Measurements from ENCODE around the gene CARD9. TPM values are rescaled to one million over a fixed set of nuclear protein-coding genes. Genes with fewer than 3 reads are reported as not detected.

Gene CARD9
- total RNA-seq, 3 donors from 2014 or later (not counting 1 experiment from before 2014, with no cell fraction given): 1.6 to 4.2 (median 4.0) TPM

DNA sequence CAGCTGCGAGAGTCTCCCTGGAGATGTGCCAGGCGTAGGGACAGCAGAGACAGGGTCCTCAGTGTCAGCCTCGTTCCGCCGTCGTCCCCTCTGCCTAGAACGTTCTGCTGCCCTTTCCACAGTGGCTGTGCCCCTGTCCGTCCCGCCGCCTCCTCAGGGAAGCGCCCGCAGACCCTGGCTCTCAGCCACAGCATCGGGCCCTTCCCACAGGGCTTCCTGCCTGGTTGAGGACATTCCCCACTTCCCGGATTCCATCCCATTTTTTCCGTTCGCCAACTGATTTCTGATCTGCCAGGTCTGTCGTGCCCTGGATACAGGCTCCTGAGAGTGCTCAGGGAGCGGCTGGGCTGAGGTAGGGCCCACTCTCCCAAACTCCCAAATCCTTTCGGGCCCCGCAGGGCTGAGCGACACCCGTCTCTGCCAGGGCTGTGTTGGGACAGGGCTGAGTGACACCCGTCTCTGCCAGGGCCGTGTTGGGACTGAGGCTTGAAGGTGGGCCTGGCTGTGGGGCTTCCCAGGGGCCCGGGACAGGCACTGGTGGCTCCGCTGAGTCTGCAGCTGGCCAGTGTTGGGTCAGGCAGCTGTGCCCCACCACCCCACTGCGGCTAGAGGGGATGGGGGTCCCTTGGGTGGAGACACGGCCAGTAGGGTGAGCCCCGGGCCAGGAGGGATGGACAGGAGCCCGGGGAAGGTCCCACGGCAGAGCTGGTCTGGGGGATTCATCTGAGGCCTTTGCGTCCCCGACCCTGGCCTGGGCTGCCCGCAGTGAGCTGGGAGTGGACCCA is 25.8 kb downstream of the CARD9 start:
- Mint-ChIP-seq H3K36me3 (no peaks in the 10 kb centered on the region), H3K4me1 (no peaks in the 10 kb centered on the region), H3K27ac (no peak overlapping the region), H3K27me3 (ENCODE audit: low read depth in 2 of 2) (no peaks in the 10 kb centered on the region), H3K4me3 (no peak overlapping the region), H3K9me3 (no peaks in the 10 kb centered on the region)
- DNase-seq (no peak), ATAC-seq (no peak)
- 91% methylated on average over 34 of the region's 34 CpGs for WGBS (ENCODE audit: insufficient coverage)
- peaks cover 5% of the 10 kb centered on the region for H3K4me1 ChIP-seq (ENCODE audit: control insufficient read depth, insufficient read depth, low read length)
- no peak overlapping the region for H3K4me3 ChIP-seq (ENCODE audit: low read length)
- no peaks in the 10 kb centered on the region for H3K36me3 ChIP-seq (ENCODE audit: control insufficient read depth, insufficient read depth, low read length)
- intact Hi-C loops (cut with micrococcal nuclease): no loop called here
- H3K9me3 ChIP-seq (ENCODE audit: control insufficient read depth, insufficient read depth, low read length): no peaks in the 10 kb centered on the region
- no peaks in the 10 kb centered on the region for H3K27me3 ChIP-seq (ENCODE audit: control insufficient read depth, insufficient read depth, low read length)
- H3K27ac ChIP-seq (ENCODE audit: low read length): no peak overlapping the region
- TF ChIP-seq, protein P1, sequence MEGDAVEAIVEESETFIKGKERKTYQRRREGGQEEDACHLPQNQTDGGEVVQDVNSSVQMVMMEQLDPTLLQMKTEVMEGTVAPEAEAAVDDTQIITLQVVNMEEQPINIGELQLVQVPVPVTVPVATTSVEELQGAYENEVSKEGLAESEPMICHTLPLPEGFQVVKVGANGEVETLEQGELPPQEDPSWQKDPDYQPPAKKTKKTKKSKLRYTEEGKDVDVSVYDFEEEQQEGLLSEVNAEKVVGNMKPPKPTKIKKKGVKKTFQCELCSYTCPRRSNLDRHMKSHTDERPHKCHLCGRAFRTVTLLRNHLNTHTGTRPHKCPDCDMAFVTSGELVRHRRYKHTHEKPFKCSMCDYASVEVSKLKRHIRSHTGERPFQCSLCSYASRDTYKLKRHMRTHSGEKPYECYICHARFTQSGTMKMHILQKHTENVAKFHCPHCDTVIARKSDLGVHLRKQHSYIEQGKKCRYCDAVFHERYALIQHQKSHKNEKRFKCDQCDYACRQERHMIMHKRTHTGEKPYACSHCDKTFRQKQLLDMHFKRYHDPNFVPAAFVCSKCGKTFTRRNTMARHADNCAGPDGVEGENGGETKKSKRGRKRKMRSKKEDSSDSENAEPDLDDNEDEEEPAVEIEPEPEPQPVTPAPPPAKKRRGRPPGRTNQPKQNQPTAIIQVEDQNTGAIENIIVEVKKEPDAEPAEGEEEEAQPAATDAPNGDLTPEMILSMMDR (IDR thresholded peaks at IDR 0.05): no peak

DNA sequence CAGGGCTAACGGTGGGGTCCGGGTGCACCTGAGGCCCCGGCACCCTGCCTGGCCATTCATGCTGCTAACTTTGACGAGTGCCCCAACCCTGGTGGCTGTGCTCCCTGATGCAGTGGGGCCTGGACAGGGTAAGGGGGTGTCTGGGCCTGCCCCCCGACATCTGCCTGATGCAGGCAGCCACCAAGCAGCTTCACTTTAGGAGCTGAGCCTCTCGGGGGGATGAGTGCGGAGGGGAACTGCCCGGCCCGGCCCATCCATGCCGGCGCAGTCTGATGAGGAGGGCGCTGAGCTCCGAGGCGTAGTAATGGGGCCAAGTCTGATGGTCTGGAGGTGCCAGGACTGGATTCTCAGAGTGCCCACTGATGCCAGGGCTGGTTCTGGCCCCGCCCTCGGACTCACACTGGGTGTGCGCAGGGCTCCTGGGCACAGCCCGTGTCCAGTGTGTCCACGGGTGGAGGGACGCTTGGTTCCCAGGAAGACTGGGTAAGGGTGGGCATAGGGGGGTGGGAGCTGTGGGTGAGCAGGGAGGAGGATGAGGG is 26.5 kb downstream of the CARD9 start:
- TF ChIP-seq, protein P1 (IDR thresholded peaks at IDR 0.05): no peak
- no peaks in the 10 kb centered on the region for H3K36me3 Mint-ChIP-seq
- no peaks in the 10 kb centered on the region for H3K27me3 ChIP-seq (ENCODE audit: control insufficient read depth, insufficient read depth, low read length)
- no peak for DNase-seq
- no peak overlapping the region for H3K27ac Mint-ChIP-seq
- no peak overlapping the region for H3K4me3 ChIP-seq (ENCODE audit: low read length)
- intact Hi-C loops (cut with micrococcal nuclease): no loop called here
- 91% methylated on average over 20 of the region's 20 CpGs for WGBS (ENCODE audit: insufficient coverage)
- H3K9me3 Mint-ChIP-seq: no peaks in the 10 kb centered on the region
- no peak for ATAC-seq
- no peaks in the 10 kb centered on the region for H3K27me3 Mint-ChIP-seq (ENCODE audit: low read depth in 2 of 2)
- peaks cover 7% of the 10 kb centered on the region for H3K4me1 ChIP-seq (ENCODE audit: control insufficient read depth, insufficient read depth, low read length)
- H3K36me3 ChIP-seq (ENCODE audit: control insufficient read depth, insufficient read depth, low read length): no peaks in the 10 kb centered on the region
- H3K27ac ChIP-seq (ENCODE audit: low read length): no peak overlapping the region
- no peak overlapping the region for H3K4me3 Mint-ChIP-seq
- H3K4me1 Mint-ChIP-seq: no peaks in the 10 kb centered on the region
- H3K9me3 ChIP-seq (ENCODE audit: control insufficient read depth, insufficient read depth, low read length): no peaks in the 10 kb centered on the region

DNA sequence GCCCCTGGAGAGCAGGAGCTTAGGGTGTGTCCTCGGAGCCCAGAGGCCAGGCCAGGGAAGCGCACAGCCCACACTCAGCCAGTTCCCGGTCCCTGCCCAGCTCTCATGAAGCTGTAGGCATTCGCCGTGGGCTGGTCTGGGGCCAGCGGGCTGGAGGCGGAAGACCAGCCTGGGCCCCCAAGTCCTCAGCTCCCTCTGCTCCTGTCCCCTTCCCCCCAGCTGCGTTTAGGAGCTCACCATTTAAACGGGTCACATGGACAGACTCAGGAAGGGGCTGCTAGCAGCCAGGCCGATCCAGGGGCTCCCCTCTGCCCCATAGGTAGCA is 27.4 kb downstream of the CARD9 start:
- no peak overlapping the region for H3K27ac ChIP-seq (ENCODE audit: low read length)
- H3K4me1 ChIP-seq (ENCODE audit: control insufficient read depth, insufficient read depth, low read length): peaks cover 7% of the 10 kb centered on the region
- no peak overlapping the region for H3K27ac Mint-ChIP-seq
- TF ChIP-seq, protein P1 (IDR thresholded peaks at IDR 0.05): no peak
- no peak for ATAC-seq
- intact Hi-C loops (cut with micrococcal nuclease): no loop called here
- no peaks in the 10 kb centered on the region for H3K27me3 ChIP-seq (ENCODE audit: control insufficient read depth, insufficient read depth, low read length)
- no peak for DNase-seq
- H3K36me3 Mint-ChIP-seq: no peaks in the 10 kb centered on the region
- no peaks in the 10 kb centered on the region for H3K4me1 Mint-ChIP-seq
- H3K9me3 ChIP-seq (ENCODE audit: control insufficient read depth, insufficient read depth, low read length): no peaks in the 10 kb centered on the region
- no peaks in the 10 kb centered on the region for H3K27me3 Mint-ChIP-seq (ENCODE audit: low read depth in 2 of 2)
- H3K4me3 ChIP-seq (ENCODE audit: low read length): no peak overlapping the region
- H3K36me3 ChIP-seq (ENCODE audit: control insufficient read depth, insufficient read depth, low read length): no peaks in the 10 kb centered on the region
- H3K4me3 Mint-ChIP-seq: no peak overlapping the region
- no peaks in the 10 kb centered on the region for H3K9me3 Mint-ChIP-seq
- 87% methylated on average over 10 of the region's 10 CpGs for WGBS (ENCODE audit: insufficient coverage)
